ENCODE measurements around the gene PAPSS2. TPM values are rescaled to one million over a fixed set of nuclear protein-coding genes. Genes with fewer than 3 reads are reported as not detected.
"Not testable (repeated sequence)": the region's sequence is repeated elsewhere in the genome, so short reads cannot be mapped to it uniquely, and the experiment has no call there.

PAPSS2 gene
- total RNA-seq (2014; rRNA removed; shearing (Covaris generic)) = 0.17 TPM in 1 of 2 replicates, not detected in the other

DNA sequence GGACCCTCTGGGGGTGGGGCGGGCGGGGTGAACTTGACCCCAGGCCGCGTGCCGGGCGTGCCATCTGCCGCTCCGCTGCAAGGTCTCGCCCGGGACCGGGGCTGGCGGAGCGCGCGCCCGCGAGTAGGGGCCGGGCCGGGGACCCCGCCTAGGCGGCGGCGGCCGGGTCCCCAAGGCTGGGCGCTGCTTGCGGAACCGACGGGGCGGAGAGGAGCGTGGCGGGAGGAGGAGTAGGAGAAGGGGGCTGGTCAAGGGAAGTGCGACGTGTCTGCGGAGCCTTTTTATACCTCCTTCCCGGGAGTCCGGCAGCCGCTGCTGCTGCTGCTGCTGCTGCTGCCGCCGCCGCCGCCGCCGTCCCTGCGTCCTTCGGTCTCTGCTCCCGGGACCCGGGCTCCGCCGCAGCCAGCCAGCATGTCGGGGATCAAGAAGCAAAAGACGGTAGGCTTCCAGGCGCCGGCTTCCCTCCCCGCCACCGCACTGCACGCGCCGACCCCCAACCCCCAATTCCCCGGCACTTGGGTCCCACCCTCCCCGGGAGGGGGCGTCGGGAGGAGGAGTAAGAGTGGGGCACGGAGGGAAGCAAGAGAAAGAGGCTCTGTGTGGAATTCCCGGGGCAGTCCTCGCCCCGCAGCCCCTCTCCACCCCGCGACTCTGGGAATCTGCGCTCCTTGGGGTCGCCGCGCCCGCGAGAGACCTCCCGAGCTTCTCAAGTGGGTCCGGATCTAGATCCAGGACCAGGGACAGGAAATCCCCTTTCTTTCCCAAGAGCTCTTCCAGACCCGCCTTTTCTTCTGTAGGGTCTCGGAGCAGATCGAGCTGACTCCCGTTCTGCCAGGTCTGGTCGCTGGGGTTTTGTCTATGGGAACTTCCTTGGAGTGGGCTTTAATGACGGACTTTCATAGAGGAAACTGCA lies at the start of gene PAPSS2:
Gene PAPSS2, plus strand, starts transcription at position 308 of the 913 bp plus-strand sequence. Its CDS starts 104 bp downstream, at position 412.
- no peak for DNase-seq (ENCODE audit: low spot score)

DNA sequence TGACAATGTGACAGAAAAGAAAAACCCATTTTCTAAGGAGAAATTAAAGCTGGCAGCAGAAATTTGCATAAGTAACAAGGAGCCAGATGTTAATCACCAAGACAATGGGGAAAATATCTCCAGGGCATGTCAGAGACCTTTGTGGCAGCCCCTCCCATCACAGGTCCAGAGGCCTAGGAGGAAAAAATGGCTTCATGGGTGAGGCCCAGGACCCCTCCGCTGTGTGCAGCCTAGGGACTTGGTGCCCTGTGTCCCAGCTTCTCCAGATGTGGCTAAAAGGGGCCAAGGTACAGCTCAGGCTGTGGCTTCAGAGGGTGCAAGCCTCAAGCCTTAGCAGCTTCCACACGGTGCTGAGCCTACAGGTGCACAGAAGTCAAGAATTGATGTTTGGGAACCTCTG lies 48.3 kb upstream of the PAPSS2 start:
- not testable (repeated sequence) for DNase-seq (ENCODE audit: low spot score)

DNA sequence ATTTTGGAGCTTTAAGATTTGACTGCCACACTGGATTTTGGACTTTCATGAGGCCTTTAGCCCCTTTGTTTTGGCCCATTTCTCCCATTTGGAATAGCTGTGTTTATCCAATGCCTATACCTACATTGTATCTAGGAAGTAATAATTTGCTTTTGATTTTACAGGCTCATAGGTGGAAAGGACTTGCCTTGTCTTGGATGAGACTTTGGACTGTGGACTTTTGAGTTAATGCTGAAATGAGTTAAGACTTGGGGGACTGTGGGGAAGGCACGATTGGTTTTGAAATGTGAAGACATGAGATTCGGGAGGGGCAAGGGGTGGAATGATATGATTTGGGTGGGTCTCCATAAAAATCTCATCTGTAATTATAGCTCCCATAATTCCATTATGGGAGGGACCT lies 47.6 kb upstream of the PAPSS2 start:
- no peak for DNase-seq (ENCODE audit: low spot score)

DNA sequence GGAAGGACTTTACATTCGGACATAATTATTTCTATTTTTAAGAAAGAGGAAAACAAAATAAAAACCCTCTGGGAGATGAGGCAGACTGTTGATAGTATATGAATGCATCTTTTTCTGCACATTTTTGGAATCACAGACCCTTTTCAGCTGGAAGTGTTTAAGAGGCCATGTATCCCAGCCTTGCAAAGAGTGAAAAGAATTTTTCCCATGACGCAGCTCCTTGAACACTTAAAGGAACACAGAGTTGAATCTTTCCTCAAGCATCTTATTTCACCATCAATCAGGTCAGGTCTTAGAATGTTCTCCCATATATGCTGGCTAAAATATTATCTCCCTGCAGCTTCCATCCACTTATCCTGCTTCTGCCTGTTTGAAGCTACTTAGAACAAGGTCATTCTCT lies 45.9 kb upstream of the PAPSS2 start:
- DNase-seq (ENCODE audit: low spot score) = no peak

DNA sequence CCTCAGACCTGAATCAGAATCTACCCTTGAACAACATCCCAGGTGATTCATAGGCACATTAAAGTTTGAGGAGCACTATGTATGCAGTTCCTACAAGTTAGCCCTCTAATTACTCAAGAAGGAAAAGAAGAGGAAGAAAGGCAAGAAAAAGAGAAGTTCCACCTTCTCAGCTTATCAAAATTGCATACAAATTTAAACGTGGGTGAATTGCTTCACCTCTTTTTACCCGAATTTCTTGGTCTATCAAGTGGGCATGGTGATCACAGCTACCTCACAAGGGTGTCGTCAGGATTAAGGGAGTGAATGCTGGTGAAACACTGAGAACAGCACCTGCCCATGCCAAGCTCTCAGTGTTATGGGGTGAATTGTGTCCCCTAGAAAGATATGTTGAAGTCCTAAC lies 43.8 kb upstream of the PAPSS2 start:
- DNase-seq (ENCODE audit: low spot score) = no peak

DNA sequence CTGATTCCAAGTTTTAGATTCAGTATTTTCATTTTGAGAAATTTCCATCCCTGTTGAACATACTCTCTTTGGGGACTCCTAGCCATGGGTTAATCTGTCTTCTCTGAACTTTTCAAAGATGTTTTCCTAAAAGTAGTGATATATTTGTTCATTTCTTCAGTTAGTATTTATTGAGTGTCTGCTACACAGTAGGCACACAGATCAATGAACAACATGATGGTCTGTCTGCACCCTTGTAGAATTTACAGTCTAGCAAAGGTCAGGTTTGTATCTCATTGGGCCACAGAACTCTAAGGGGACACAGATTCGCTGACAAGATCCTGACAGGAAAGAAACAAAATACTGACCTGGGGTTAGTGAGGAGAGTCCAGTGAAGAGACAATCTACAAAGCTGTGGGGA lies 42.2 kb upstream of the PAPSS2 start:
- DNase-seq (ENCODE audit: low spot score) = no peak

DNA sequence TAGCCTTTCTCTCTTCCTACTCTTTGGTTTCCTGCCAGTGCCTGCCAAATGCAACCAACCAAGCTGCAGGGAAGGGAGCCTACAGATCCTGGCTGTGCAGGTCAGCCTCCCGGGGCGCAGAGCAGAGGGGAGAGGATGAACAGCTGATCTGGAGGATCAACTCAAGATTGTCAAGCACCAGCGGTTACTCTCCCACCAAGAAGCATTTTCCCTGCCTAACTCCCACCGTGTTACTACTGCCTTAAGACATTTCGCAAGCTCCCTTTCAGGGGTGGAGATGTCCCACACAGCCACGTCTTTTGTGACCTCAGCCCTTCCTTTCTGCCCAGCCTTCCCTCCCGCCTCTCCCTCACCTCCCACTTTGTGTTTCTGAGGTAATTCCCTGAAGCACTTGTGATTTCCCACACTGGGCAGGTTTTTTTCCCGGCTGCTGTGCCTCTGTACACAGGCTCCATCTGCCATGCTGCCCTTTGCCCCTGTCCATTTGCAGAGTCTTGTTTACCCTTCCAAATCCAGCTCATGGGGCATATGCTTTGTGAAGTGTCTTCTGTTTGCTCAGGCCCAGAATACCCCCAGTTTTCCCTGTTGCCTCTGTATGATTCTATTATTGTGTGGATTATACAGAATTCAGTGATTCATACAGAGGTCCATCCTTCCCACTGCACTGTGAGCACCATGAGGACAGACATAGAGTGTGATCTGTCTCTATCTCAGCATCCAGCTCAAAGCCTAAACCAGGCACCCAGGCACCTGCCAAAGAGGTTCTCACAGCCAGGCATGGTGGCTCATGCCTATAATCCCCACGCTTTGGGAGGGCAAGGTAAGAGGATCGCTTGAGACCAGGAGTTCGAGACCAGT lies 40.9 kb upstream of the PAPSS2 start:
- no peak for DNase-seq (ENCODE audit: low spot score)

DNA sequence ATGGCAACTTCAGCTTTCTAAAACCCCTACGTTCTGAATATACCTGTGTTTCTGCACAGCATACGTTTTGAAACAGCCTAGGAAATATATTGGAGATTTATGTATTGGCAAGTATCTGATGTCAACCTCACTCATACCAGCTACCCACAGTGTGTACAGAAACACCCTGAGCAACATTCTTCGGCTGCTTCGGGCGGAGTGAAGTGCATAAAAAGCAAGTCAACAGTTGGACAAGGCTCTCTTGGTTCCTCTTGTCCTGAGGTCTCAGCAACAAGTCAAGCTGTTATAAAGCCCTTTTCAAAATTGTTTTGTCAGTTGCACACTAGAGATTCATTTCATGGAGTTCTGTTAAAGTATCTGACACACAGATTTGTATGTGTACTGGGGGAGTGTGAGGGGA lies 40.0 kb upstream of the PAPSS2 start:
- no peak for DNase-seq (ENCODE audit: low spot score)

DNA sequence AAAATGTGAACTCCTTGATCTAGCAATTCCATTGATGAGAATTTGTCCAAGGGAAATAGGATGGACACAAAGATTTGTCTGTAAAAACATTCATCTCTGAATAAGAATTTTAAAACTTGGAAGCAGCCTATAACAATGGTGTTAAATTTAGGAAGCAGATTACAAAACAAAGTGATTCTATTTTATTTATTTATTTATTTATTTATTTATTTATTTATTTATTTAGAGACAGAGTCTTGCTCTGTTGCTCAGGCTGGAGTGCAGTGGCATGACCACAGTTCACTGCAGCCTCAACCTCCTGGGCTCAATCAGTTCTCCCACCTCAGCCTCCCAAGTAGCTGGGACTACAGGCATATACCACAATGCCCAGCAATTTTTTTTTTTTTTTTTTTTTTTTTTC lies 38.2 kb upstream of the PAPSS2 start:
- not testable (repeated sequence) for DNase-seq (ENCODE audit: low spot score)

DNA sequence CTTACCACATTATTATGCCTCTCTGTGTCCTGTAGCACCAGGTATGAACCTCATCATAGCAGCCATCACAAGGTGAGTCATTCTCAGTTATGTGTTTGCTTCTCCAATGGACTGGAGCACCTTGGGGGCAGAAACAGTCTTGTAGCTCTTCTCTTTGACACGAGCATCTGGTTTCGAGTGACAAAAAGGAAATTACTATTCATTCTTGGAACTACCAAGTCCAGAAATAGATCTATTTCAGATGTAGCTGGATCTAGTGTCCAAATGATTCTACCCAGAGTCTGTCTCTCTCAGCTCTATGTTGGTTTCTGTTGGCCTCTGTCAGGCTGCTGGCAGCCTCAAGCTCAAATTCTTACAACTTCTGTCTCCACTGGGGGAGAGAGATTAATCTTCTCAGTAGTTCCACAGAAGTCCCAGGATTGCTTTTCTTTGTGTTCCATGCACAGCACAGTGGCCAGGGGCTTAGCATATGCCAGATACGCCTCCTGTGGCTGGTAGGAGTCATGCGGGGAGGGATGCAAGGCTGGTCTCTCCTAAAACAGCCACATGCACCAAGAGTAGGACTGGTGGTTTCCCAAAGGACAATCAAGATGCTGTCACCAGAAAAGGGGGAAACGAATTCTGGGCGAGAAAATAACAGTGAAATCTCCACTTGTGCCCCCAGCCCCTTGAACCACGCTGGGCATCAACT lies 37.2 kb upstream of the PAPSS2 start:
- no peak for DNase-seq (ENCODE audit: low spot score)

DNA sequence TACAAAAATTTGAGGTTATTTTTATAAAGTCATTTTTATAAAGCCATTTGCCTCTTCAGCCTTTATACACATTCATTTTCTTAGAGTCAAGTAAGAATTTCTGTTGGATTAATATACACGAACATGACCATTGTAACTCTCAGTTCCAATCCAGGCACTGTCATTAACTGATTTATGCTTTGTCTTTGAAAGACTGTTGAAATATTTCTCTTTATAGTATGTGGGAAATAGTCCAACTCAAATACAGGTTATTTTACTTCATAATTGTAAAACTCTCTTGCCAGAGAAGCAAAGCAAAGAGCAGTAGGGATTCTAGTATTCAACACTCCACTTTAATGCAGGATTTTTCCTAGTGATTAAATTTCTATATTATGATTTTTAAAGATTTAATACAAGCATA lies 36.5 kb upstream of the PAPSS2 start:
- no peak for DNase-seq (ENCODE audit: low spot score)

DNA sequence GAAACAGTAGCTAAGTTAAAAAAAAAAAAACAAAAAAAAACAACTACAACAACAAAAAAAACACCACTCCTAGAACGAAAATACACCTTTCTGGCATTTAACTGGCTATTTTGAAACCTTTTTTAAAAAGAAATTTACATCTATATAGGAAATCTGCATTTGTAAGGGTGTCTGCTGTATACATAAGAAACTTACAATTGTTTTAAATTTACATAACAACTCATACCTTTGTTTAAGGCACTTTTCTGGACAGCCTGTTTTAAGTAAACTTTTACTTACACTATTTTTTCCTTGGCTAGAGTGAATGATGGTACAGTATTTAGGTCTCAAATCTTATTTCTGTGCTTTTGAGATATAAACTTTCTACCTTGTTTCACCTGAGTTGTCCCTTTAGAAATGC lies 34.0 kb upstream of the PAPSS2 start:
- DNase-seq (ENCODE audit: low spot score) = no peak

DNA sequence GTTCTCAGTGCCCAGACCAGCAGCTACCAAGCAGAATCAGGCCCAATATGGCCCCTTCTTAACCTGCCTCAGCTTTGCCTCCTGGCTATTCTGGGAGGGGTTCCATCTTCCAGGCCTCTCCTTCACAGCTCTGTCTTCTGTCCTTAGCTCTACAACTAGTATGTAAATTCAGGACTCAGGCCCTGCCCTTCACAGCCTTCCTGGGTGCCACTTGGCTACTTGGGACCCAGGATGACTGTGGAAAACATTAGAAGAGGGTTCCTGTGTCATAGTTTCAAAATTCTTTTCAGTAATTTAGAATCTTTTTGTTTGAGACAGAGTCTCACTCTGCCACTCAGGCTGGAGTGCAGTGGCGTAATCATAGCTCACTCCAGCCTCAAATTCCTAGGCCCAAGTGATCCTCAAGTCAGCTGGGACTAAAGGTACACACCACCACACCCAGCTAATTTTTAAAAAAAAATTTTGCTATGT lies 33.2 kb upstream of the PAPSS2 start:
- DNase-seq (ENCODE audit: low spot score) = no peak

DNA sequence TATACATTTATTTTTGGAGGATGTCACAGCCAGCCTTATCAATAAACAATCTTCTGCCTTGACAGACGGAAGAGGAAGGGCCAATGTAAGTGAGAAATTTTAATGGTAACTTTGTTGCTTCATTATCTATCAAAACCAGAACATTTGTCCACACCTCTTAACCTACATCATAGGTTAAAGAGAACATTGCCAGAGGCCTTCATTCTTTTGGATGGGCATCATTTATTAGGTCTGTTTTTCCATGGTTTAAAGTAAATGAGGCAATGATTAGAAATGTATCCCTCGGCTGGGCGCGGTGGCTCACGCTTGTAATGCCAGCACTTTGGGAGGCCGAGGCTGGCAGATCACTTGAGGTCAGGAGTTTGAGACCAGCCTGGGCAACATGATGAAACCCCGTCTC lies 29.5 kb upstream of the PAPSS2 start:
- no peak for DNase-seq (ENCODE audit: low spot score)

DNA sequence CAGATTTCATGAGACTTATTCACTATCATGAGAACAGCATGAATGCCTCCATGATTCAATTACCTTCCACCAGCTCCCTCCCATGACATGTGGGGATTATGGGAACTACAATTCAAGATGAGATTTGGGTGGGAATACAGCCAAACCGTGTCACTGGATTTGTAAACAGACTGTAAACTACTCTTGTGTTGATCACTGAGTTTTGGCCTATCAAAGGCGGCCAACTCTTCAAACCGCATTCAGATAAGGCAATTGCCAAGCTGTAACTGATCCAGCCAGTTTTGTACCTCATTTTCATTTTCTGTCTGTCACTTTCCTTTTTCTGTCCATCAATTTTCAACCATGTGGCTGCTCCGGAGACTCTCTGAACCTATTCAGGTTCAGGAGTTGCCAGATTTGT lies 27.2 kb upstream of the PAPSS2 start:
- no peak for DNase-seq (ENCODE audit: low spot score)

DNA sequence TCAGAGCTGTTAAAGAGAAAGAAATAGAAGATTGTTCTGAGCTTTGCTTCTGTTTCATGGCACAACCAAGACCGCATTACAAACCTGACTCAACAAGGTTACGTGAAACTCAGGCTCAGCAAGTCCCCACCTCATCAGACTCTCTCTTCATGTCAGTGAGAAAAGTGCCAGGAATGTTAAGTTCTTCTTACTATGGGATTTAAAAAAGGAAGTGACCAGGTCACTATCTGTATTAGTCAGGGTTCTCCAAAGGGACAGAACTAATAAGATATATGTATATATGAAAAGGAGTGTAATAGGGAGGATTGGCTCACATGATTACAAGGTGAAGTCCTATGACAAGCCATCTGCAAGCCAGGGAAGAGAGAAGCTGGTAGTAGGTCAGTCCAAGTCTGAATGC lies 25.4 kb upstream of the PAPSS2 start:
- no peak for DNase-seq (ENCODE audit: low spot score)

DNA sequence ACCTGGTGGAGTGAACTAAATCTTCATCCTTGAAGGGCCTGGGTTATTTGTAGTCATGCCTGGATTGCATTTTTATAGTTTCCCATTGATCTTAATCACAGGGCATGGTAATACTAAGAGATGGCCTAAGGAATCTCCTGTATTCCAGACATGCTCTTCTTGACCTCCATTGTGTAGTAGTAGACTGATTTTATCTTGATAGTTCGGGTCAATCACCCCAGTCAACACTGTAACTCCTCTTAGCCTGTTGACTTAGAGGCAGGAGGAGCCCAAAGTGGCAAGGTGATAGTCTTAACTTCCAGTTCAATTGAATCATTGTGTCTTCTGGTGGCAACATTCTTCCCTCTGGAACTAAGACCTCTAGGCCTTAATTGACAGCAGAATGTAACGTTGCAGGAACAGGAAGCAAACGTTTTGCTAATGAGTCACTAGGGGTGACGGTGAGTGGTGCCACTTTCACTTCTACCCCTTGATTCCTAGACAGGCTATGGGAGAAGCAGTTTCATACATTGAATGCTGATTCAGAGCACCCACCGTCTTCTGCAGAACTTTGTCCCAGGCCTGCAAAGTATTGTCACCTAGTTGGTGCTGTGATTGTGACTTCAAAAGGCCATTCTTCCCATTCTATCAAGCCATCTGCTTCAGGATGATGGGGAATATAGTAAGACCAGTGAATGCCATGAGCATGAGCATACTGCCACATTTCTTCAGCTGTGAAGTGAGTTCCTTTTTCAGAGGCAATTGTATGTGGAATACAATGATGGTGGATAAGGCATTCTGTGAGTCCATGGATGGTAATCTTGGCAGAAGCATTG lies 24.0 kb upstream of the PAPSS2 start:
- no peak for DNase-seq (ENCODE audit: low spot score)

DNA sequence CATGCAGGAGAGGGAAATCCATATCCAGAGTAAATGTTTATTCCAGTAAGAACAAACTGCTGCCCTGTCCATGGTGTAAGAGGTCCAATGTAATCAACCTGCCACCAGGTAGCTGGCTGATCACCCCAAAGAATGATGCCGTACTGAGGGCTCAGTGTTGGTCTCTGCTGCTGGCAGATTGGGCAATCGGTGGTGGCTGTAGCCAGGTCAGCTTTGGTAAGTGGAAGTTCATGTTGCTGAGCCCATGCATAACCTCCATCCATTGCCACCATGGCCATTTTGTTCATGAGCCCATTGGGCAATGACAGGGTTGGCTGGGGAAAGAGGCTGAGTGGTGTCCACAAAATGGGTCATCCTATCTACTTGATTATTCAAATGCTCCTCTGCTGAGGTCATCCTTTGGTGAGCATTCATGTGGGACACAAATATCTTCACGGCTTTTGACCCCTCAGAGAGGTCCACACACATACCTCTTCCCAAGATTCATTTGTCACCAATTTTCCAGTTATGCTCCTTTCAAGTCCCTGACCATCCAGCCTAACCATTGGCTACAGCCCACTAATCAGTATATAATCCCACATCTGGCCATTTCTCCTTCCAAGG lies 23.3 kb upstream of the PAPSS2 start:
- no peak for DNase-seq (ENCODE audit: low spot score)

DNA sequence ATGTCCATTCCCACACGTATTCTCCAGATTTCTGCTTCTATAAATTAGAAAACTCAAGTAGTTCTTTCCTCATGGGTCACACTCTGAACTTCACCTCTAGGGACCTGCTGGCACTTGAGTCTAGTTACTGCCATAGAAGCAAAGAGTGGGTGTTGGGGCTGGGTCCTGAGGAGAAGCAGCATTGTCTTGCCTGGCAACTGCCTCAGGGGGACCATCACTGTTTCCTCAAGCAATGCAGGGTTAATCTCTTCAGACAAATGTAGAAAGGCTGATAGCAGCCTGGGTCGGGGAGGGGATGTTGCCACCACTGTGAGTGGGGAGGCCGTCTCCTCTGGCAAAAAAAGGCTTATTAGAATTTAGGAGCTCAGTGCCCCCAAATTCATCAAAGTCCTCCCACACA lies 20.2 kb upstream of the PAPSS2 start:
- DNase-seq (ENCODE audit: low spot score) = no peak

DNA sequence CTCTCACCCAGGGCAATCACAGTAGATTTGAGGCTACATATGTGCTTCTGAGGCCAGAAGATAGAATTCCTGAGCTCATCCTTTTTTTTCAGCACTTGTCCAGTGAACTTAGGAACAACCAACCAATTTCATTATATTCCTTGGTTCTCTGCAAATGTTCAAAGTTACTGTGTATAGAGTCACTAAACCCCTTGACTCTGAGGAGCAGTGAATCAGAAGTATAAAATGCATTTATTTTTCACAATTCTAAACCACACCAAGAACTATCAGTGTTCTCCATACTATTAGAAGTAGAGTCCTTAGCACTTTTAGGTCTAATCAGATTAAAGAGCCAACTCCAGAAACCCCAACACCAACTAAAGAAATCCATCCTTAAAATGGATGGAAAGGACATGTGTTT lies 19.6 kb upstream of the PAPSS2 start:
- DNase-seq (ENCODE audit: low spot score) = no peak

DNA sequence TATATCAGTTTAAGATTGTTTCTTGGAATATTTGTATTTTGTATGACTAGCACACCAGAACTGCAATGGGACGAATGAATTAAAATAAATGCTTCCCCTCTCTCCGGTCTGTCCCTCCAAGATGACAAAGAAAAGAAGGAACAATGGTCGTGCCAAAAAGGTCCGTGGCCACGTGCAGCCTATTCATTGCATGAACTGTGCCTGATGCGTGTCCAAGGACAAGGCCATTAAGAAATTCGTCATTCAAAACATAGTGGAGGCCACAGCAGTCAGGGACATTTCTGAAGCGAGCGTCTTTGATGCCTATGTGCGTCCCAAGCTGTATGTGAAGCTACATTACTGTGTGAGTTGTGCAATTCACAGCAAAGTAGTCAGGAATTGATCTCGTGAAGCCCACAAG lies 17.2 kb upstream of the PAPSS2 start:
- DNase-seq (ENCODE audit: low spot score) = no peak

Measured in H4 (cell line).